ENCODE results near the gene SLC5A12.
A peak's percentile ranks its signal among the peaks of the same experiment; 100 is the strongest.
"Not testable (repeated sequence)": the region's sequence is repeated elsewhere in the genome, so short reads cannot be mapped to it uniquely, and the experiment has no call there.

SLC5A12 gene

DNA sequence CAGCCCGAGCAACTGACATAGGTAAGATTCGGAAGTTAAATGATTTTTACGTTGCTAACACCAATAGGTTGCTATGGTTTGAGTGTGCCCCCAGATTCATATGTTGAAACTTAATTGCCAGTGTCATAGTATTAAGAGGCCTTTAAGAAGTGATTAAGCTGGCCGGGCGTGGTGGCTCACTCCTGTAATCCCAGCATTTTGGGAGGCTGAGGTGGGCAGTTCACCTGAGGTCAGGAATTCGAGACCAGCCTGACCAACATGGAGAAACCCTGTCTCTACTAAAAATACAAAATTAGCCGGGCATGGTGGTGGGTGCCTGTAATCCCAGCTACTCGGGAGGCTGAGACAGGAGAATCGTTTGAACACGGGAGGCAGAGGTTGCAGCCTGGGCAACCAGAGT, 78.5 kb downstream of the SLC5A12 start:
- not testable (repeated sequence) for DNase-seq

DNA sequence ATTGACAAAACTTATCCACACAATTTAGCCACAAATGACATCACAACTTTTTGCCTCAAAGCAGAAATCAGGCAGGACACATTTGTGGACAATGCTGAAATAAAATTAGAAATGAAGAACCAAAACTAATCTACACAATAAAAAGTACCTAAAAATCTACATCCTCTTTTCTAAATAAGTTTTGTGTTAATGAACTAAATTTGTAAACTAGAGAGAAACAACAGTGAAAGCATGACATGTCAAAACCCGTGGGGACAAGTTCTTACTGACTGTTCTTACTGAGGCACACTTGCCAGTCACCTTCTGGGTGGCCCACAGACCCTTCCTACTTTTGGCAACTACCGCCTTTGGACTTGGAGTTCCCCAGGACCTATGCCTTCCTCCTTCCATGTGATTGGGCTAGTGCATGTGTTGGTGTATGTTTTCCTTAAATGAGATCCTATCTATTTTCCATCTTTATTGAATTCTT, 89.1 kb downstream of the SLC5A12 start:
- no peak for DNase-seq

DNA sequence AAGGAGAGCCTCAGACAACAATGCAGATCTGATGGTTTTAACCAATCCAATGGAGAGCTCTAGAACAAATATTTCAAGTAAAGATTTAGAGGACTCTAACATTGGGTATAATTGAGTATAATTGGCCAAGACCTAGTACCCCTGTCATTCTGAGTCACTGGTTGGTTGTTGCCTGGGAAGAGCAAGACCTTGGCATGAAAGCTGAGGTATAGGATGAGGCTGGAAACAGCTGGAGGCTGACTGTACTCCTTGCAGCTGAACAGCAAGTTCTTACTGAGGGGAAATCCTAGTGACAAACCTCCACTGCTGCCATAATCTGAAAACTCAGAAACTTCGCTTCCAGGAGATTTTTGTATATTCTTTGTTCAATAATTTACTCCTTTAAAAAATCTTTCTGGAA, 95.5 kb downstream of the SLC5A12 start:
- no peak for DNase-seq

DNA sequence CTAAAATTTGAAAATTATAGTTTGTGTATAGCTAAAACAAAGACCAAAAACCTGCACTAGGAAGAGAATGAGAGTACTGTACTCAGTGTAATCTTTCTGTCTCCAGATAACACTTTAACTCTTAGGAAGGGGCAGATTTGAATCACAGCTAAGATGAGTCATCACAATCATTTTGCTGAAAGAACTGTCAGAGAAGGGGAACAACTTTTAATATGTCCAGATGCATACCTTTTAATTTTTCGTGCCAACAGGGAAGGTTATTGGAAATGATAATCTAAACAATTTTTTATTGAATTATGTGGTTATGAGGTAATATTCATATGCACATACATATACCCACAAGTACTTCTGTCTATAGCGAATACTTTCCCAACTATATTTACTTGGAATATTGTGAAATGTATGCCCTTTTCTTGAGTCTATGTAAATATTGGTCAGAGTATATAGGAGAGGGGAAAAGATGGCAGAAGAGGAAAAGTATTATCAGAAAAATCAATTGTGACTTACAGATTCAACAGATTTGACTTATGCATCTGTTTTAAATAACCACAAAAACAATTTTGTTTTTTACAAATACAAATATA, 98.7 kb downstream of the SLC5A12 start:
- DNase-seq: peak; percentile 15

DNA sequence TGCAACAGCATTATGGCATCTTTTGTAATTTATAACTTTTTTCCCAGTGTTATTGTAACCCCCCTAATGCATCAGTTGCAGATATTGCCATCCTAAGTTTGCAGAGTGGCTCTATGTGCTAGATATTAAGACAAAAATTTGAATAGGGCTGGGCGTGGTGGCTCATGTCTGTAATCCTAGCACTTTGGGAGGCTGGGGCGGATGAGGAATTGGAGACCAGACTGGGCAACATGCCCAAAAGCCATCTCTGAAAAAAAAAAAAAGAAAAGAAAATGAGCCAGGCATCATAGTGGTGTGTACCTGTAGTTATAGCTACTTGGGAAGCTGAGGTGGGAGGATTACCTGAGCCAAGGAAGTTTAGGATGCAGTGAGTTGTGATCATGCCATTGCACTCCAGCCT, 99.7 kb downstream of the SLC5A12 start:
- no peak for DNase-seq

DNA sequence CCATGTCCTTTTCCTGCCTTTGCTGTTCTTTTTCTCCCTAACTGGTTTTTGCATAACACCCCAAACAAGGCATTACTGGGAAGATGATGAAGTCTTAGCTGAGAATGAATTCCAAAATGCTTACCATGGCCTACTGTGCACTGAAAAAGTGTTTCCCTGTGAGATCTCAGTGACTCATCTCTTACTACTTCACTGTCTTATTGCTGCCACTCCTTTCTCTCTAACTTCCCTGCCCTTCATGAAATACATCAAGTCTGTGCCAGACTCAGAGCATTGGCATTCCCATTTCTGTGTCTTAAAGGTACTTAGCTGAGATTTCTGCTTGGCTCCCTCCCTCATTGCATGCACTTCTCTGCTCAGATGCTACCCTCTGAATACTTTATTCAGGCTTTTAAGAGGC, 100.7 kb downstream of the SLC5A12 start:
- DNase-seq: no peak

DNA sequence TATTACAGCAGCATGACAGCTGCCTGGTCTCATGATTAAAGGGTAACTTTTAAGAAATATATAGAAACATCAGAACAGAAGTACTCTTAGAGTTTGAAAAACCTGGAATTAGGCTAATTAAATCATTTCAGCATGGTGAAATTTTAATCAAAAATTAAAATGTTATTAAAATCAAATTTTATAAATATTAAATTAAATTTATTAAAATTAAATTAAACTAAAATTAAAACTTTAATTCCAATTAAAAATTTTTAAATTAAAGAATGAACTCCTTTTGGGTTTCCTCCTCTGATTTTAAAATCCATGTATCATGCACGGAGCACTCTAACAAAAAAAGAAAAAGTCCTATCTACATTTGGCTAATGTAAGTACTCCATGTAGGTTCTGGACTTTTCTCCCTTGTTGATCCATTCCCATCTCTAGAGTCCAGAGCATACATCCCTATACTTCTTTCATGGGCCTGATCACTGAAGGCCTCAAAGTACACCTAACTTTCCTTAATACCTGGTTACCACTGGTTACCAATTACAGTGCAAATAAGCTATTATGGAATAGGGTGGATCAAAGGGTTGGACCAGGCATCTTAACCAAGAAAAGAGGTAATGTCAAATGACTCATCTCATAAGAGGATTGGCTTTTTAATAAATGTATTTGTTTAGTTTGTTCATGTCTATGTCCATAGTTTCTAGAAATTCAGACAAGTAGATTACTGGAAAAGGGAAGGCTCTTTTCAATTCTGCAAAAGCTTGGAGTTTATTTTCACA, 101.4 kb downstream of the SLC5A12 start:
- no peak for DNase-seq

DNA sequence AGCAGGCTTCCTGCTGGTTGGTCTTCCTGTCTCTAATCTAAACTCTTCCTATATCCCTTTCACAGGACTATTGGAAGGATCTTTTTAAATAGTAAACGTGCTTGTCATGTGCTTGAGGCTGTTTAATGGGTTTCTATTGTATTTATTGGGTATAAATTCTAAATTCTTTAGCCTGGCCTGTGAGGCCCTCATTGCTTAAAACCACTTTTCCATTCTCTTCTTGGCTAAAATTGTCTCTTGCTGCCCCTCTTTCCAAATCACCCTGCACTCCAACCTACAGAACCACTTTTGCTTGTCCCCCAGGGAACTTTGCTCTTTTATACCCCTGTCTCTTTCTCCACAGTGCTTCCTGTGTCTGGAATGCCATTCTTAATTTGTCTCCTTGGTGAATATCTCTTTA, 103.4 kb downstream of the SLC5A12 start:
- no peak for DNase-seq

Measured in OCI-M1 (cell line).